NOMO-1 (cell line): ENCODE measurements around the gene ARHGEF16.

Experiments used
- DNase-seq, 2 experiments: peaks; one replicate each; lab custom pipeline; 2025; ENCODE audit not compliant: unreplicated experiment in 2 of 2; lab: John Stamatoyannopoulos, UW

The ARHGEF16 gene

DNA sequence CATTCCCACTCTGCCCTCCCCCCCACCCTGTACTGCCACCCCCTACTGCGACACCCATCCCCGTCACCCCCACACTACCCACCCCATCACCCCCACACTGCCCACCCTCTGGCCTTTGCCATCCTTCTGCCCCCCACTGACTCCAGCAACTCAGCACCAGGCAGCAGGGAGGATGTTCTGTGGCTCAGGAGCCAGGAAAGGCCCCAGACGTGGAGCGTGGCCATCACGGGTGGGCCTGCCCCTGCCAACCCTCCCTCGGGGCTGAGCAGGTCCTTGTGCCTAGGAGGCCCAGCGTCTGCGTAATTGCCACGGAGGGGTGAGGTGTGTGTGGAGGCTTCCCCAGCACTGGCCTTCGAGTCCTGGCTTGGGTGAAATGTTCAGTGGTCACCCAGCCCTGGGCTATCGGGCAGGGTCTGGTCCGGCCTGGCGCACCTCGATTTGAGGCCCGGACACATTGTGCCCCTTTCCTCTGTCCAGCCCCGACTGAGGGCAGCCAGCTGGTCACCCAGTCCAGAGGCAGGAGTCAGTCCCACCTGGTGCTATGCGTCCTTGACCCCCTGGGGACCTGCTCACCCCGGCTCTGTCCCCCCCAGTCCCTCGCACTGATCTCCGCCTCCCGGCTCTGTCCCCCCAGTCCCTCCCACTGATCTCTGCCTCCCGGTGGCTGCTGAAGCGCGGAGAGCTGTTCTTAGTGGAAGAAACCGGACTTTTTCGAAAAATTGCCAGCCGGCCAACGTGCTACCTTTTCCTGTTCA, 23.0 kb downstream of the ARHGEF16 start:
- no peak for DNase-seq

DNA sequence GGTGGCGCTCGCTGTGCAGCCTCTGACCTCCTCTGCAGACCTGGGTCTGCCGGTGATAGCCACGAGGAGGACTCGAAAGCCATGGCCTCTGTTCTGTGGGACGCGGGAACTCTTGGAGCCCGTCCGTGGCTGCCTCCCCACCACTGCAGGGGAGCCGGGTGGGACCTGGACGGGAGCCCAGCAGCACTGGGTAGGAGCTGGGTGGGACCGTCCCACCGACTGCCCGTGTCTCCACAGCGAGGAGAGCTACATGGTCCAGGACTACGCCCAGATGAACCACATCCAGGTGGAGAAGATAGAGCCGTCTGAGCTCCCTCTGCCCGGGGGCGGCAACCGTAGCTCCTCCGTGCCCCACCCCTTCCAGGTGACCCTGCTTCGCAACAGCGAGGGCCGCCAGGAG, 23.7 kb downstream of the ARHGEF16 start:
- no peak for DNase-seq

DNA sequence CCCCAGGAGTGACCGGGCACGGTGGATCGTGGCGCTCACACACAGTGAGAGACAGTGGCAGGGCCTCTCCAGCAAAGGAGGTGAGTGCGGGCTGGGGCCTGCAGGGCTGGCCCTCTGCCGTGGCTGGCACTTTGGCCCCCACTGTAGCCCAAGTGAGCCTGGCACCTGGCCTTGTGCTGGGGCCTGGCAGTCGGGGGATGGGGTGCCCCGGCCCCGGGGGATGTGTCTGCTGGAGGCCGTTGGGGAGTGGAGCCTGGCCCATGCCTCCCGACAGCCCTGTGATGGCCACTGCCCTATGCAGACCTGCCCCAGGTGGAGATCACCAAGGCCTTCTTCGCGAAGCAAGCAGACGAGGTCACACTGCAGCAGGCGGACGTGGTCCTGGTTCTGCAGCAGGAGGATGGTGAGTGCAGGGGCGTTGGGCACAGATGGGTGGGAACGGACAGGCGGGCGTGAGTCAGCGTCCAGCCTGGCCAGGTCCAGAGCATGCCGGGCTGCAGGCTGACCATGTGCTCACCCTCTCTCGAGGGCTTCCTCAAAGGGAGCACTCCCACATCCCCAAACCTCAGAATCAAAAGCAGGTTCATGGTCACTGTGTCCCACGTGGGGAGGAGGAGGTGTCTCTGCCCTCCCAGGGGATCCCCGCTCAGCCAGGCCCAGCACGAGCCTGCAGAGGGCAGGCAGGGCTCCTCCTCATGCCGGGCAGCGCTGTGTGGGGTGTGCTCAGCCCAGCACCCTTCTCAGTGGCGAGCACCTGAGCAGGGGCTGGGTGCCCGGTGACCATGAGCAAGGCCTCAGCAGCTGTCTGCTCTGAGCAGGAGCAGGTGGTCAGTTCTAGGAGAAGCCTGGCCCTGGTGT, 25.3 kb downstream of the ARHGEF16 start:
- no peak for DNase-seq

GRCh38 chr1:3480369-3480719, 25.9 kb downstream of the ARHGEF16 start:
- DNase-seq, result no peak

GRCh38 chr1:3481046-3481445, 26.6 kb downstream of the ARHGEF16 start:
- DNase-seq, result no peak

DNA sequence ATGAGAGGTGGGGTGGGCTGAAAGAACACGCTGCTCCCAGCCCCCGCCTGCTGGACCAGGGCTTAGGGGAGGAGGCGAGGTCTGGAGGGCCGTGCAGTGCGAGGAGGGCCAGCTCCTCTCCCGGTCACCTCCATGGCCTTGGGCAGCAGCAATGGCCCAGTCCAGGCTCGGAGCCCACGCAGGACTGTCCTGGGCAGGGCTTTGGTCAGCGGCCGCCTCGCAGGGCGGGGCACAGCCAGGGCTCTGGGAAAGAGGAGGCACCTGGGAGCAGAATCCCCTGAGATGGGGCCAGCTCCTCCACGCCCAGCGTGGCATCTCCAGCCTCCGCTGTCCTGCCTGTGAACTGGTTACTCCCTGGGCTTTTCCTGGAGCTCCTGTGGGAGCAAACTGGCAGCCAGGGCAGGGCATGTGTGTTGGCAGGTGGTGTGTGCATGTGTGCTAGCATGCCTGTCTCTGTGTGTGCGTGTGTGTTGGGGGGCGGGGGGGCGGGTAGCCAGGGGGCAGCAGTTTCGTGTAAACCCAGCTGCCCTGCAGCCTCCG, 27.4 kb downstream of the ARHGEF16 start:
- DNase-seq, result no peak

GRCh38 chr1:3482378-3482849, 27.9 kb downstream of the ARHGEF16 start:
- DNase-seq, result no peak

GRCh38 chr1:3483380-3483779, 28.9 kb downstream of the ARHGEF16 start:
- no peak for DNase-seq

DNA sequence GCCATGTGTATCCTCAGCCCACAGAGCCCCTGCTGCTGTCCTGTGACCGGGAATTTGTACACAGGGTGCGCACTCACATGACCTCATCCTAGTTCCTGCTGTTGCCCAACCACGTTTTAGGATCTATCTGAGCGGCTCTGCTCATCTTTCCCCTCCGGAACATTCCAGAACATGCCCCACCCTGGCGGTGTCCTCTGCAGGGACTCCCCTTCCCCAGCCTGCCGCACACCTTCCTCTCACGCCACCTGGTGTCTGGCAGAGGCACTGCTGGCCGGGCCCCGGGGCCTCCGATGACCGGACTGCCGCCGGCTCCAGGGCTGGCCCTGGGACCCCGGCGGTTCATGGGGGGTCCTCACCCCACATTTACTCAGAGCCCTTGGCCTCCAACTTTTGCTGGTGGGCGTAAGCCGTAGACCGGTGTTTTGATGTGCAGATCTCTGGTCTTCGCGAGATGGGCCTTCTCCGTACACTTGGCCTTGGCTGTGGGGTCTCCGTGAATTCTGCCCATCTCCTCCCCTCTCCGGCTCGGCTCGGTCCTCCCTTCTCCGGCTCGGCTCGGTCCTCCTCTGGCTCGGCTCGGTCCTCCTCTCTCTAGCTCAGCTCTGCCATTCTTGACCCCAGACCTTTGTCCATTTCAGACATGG, 29.5 kb downstream of the ARHGEF16 start:
- DNase-seq, result no peak

- no peak for DNase-seq
Measured at GRCh38 chr1:3485016-3485415, 30.6 kb downstream of the ARHGEF16 start.

- DNase-seq, result no peak
Measured at GRCh38 chr1:3488432-3488831, 34.0 kb downstream of the ARHGEF16 start.

DNA sequence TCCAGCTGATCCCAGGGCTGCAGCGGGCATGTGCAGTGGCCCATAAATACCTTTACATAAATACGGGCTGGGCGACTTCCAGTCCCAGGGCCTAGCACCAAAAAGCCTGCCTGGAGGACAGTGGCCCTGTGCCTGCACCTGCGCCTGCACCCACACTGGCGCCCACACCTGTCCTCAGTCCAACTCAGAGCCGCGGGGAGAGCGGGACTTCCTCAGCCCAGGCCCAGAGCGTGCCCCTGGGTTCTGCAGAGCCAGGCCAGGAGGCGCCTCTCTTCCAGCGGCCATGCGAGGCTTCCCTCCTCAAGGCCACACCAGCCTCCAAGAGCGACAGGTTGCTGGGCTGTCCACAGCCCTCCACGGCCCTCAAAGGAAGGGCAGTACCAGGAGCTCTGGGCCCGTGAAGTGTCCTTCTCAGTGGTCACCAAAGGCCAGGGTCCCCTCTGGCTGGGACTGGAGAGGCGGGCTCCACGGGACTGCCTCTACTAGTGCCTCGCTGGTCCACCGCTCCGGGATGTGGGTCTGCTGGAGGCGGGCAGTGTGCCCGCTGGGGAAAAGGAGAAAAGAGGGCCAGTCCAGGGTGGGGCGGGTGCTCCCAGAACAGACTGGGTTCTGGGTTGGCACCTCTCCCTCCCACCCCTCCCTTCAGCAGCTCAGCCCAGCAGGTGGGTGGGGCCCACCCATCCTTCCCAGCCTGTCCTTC, 35.7 kb downstream of the ARHGEF16 start:
- DNase-seq, result no peak

GRCh38 chr1:3491291-3492246, 37.1 kb downstream of the ARHGEF16 start:
- DNase-seq, result peak; percentile 42 to 50

DNA sequence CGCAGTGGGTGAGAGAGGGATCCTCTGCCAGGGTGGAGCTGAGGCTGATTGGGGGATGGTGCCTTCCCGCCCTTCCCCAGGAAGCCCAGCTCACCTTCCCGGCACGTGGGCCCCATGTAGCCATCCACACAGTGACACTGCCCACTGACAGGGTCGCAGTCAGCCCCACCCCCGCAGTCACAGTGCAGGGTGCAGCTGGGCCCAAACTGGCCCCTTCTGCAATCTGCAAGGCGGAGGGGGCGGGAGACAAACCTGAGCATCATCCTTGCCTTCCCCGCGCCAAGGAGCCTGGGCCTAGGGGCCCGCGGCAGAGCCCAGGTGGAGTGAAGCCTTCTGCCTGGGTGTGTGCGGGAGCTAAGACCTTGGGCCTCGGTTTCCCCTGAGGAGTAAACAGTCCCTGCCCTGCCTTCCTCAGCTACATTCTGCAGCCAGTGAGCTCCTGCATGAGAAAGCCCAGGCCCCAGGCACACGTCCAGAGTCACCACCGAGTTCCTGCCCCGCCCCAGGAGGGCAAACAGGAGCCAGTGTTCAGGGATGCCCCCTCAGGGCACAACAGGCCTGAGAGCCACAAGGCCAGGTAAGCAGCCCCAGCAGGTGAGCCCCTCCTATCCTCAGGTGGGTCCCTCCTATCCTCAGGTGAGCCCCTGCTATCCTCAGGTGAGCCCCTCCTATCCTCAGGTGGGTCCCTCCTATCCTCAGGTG, 38.2 kb downstream of the ARHGEF16 start:
- no peak for DNase-seq

- no peak for DNase-seq
Measured at GRCh38 chr1:3494321-3495308, 40.1 kb downstream of the ARHGEF16 start.

DNA sequence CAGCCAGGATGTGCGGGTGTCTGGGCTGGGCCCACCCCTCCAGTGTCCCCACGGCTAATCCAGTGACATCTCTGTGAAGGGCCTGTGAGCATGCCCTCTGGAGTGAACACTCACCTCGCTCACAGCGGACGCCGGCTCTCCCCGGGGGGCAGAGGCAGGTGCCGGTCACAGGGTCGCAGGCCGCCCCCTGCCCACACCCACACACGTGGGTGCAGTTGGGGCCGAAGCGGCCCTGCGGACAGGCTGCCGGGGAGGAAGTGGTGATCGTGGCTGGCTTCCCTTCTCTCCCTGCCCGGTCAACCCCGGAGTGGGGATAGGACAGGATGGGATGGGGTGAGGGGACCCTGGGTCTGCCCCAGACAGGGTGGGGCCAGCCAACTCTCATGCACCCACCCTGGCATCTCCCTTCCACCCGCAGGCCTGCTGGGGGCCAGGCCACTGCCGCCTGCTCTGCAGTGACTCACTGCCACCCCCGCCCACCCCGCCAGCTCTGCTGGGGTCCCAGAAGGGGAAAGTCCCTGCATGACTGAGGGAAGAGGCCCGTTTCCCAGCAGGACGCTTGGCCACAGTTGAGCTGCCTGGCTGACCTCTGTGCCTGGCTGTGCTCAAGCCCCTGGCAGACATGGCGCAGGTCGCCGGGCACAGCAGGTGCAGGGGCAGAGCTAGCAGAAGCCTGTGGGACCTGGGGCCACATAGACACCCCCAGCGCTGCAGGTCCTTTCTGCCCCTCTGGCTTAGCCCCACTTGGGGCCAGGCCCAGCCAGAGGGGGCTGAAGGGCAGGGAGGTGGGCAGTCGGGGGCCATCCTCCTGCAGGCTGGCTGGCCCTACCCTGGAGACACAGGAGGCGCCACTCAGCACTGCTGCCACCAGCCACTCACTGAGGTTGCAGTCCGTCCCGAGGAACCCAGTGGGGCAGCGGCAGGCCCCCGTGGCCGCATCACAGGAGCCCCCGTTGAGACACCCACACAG, 41.6 kb downstream of the ARHGEF16 start:
- DNase-seq, result no peak

GRCh38 chr1:3496916-3497315, 42.5 kb downstream of the ARHGEF16 start:
- DNase-seq, result no peak
